T-cell (primary cell): ENCODE data around the gene MCRIP2. TPM values are rescaled to one million over a fixed set of nuclear protein-coding genes. Genes with fewer than 3 reads are reported as not detected.
"Not testable (repeated sequence)": the region's sequence is repeated elsewhere in the genome, so short reads cannot be mapped to it uniquely, and the experiment has no call there.

Experiments
- ATAC-seq, 4 experiments: fragments of 200-7000 bp in 3 of 4; fragments of 150-1000 bp in 1 of 4; cut with Tn5 transposase; replicated peaks in 1 of 4; 1 replicate in 3 of 4; 2 replicates in 1 of 4; pipeline ENCODE4 v1.10.0; 2021; ENCODE audit warnings: moderate library complexity in 3 of 4, mild to moderate bottlenecking in 2 of 4, moderate number of reproducible peaks in 1 of 4
- CTCF ChIA-PET, 2 donors: fragments of 300-600 bp; sonication (Branson Sonifier 250); formaldehyde crosslinking; loops; one replicate each; lab custom pipeline; 2022; ENCODE audit warnings: antibody characterized with exemption in 2 of 2; lab: Charles Lee
- POLR2A ChIA-PET, 2 donors: fragments of 300-600 bp; sonication (Branson Sonifier 250); formaldehyde crosslinking; loops; one replicate each; lab custom pipeline; 2022; ENCODE audit warnings: antibody characterized with exemption in 2 of 2; lab: Charles Lee
- DNase-seq, 35 experiments: peaks; one replicate each; pipeline versions ENCODE4 v3.0.0 to v3.0.0-alpha.2; 2013 to 2023
- H3K27ac ChIP-seq: one replicate; pipeline ENCODE4 v1.5.1; 2013; ENCODE audit warnings: low read length
- H3K27me3 ChIP-seq, 2 experiments: replicated peaks in 1 of 2; 1 replicate in 1 of 2; 2 replicates in 1 of 2; pipeline versions ENCODE4 v1.6.1 to v1.7.0; 2013; ENCODE audit warnings: low read length in 1 of 2, mixed read lengths in 1 of 2; ENCODE audit not compliant: control insufficient read depth in 2 of 2, insufficient read depth in 2 of 2; ENCODE audit errors: extremely low read depth in 1 of 2
- H3K36me3 ChIP-seq, 2 donors: 1 replicate in 1 of 2; 2 replicates in 1 of 2; pipeline versions ENCODE4 v1.6.1 to v1.7.0; 2013; ENCODE audit warnings: low read length in 1 of 2; ENCODE audit not compliant: control insufficient read depth in 2 of 2, insufficient read depth in 1 of 2; ENCODE audit errors: extremely low read depth in 1 of 2
- H3K4me1 ChIP-seq, 2 experiments: 1 replicate in 1 of 2; 2 replicates in 1 of 2; pipeline versions ENCODE4 v1.6.1 to v1.7.0; 2013; ENCODE audit warnings: low read length in 2 of 2, mixed read lengths in 1 of 2; ENCODE audit not compliant: insufficient read depth in 2 of 2, control insufficient read depth in 1 of 2; ENCODE audit errors: extremely low read depth in 1 of 2
- H3K4me3 ChIP-seq, 2 donors: 1 replicate in 1 of 2; 2 replicates in 1 of 2; pipeline versions ENCODE4 v1.5.1 to v1.7.0; 2013; ENCODE audit warnings: mild to moderate bottlenecking in 2 of 2, low read length in 1 of 2, moderate library complexity in 1 of 2; ENCODE audit not compliant: control insufficient read depth in 1 of 2; ENCODE audit errors: extremely low read depth in 1 of 2
- H3K9me3 ChIP-seq: 2 replicates; pipeline ENCODE4 v1.7.0; 2013
- H3K27ac Mint-ChIP-seq, 2 donors: one replicate each; pipeline ENCODE4 v1.8.0; 2020 to 2021; ENCODE audit warnings: mild to moderate bottlenecking in 2 of 2, mixed read lengths in 2 of 2
- H3K27me3 Mint-ChIP-seq, 2 donors: one replicate each; pipeline ENCODE4 v1.8.0; 2021 to 2022; ENCODE audit warnings: mixed read lengths in 2 of 2
- H3K36me3 Mint-ChIP-seq: one replicate; pipeline ENCODE4 v1.8.0; 2021; ENCODE audit warnings: mixed read lengths
- H3K4me1 Mint-ChIP-seq, 3 donors: one replicate each; pipeline ENCODE4 v1.8.0; 2020 to 2022; ENCODE audit warnings: mixed read lengths in 3 of 3, mild to moderate bottlenecking in 1 of 3
- H3K4me3 Mint-ChIP-seq, 3 donors: one replicate each; pipeline ENCODE4 v1.8.0; 2020 to 2022; ENCODE audit warnings: mild to moderate bottlenecking in 3 of 3, mixed read lengths in 3 of 3, moderate library complexity in 3 of 3
- H3K9me3 Mint-ChIP-seq, 3 donors: one replicate each; pipeline ENCODE4 v1.8.0; 2020 to 2022; ENCODE audit warnings: mixed read lengths in 3 of 3
- WGBS: methylation state at CpG from one replicate; pipeline ENCODE4 v1.1.5; 2013; ENCODE audit warnings: missing lambda C conversion rate; ENCODE audit not compliant: insufficient coverage; 5-methylcytosine and 5-hydroxymethylcytosine counted together
- total RNA-seq, 35 experiments: library from RNA in 6 of 35; stranded (reverse) in 6 of 35; fragments of 120-200 nt in 1 of 35; gene quantifications; one replicate each; pipeline versions ENCODE4 v1.2.1 to v1.2.4 and lab custom pipeline; 2013 to 2026

The MCRIP2 gene
- total RNA-seq, 5 donors from 2014 or later (not counting 1 experiment from before 2014, with no cell fraction given): 19.1 to 43.0 (median 40.0) TPM

- peaks cover 7% of the 10 kb centered on the region for H3K36me3 Mint-ChIP-seq
- ChIA-PET POLR2A (no interaction called here), CTCF (no interaction called here)
- DNase-seq (no peak), ATAC-seq (no peak)
- WGBS: 87% methylated on average over 8 of the region's 18 CpGs
- H3K9me3 Mint-ChIP-seq: no peaks in the 10 kb centered on the region
- no peak overlapping the region for H3K27ac Mint-ChIP-seq
- H3K4me3 Mint-ChIP-seq: no peak overlapping the region
- H3K27me3 ChIP-seq: no peaks in the 10 kb centered on the region
- H3K4me3 ChIP-seq: no peak overlapping the region
- H3K36me3 ChIP-seq: peaks cover 4 to 8% of the 10 kb centered on the region in 2 donors
- H3K4me1 Mint-ChIP-seq: peaks cover 36 to 45% (median 38%) of the 10 kb centered on the region in 3 donors
- no peaks in the 10 kb centered on the region for H3K9me3 ChIP-seq
- H3K27ac ChIP-seq: no peak overlapping the region
- H3K27me3 Mint-ChIP-seq: no peaks in the 10 kb centered on the region
- H3K4me1 ChIP-seq: peaks cover 3 to 26% of the 10 kb centered on the region in 2 experiments
Measured at GRCh38 chr16:595094-595528, 46.5 kb upstream of the MCRIP2 start.

- H3K36me3 ChIP-seq: peaks cover 4 to 8% of the 10 kb centered on the region in 2 donors
- Mint-ChIP-seq H3K36me3 (peaks cover 7% of the 10 kb centered on the region), H3K9me3 (no peaks in the 10 kb centered on the region), H3K27ac (no peak overlapping the region), H3K4me1 (peaks cover 30 to 39% (median 30%) of the 10 kb centered on the region in 3 donors), H3K27me3 (no peaks in the 10 kb centered on the region), H3K4me3 (no peak overlapping the region)
- ATAC-seq: no peak
- no peaks in the 10 kb centered on the region for H3K27me3 ChIP-seq
- ChIA-PET POLR2A (no interaction called here), CTCF (no interaction called here)
- peaks cover 0 to 18% of the 10 kb centered on the region in 2 experiments for H3K4me1 ChIP-seq
- H3K4me3 ChIP-seq: no peak overlapping the region
- DNase-seq: no peak
- no peaks in the 10 kb centered on the region for H3K9me3 ChIP-seq
- WGBS: 92% methylated on average over 34 of the region's 34 CpGs
- H3K27ac ChIP-seq: no peak overlapping the region
Measured at GRCh38 chr16:595942-596735, 45.5 kb upstream of the MCRIP2 start.

- Mint-ChIP-seq H3K4me1 (peaks cover 24 to 34% (median 29%) of the 10 kb centered on the region in 3 donors), H3K27me3 (no peaks in the 10 kb centered on the region), H3K4me3 (no peak overlapping the region), H3K9me3 (no peaks in the 10 kb centered on the region), H3K36me3 (peaks cover 7% of the 10 kb centered on the region), H3K27ac (peak overlapping the region in 1 of 2 donors; percentile 23)
- H3K4me1 ChIP-seq: peaks cover 0 to 15% of the 10 kb centered on the region in 2 experiments
- no peaks in the 10 kb centered on the region for H3K27me3 ChIP-seq
- H3K9me3 ChIP-seq: no peaks in the 10 kb centered on the region
- POLR2A ChIA-PET: no interaction called here
- no peak overlapping the region for H3K4me3 ChIP-seq
- WGBS: 95% methylated on average over 12 of the region's 12 CpGs
- H3K27ac ChIP-seq: no peak overlapping the region
- DNase-seq (no peak), ATAC-seq (no peak)
- H3K36me3 ChIP-seq: peaks cover 4 to 8% of the 10 kb centered on the region in 2 donors
- CTCF ChIA-PET: no interaction called here
Measured at GRCh38 chr16:596736-597060, 44.9 kb upstream of the MCRIP2 start.

GRCh38 chr16:597655-598054 is 44.0 kb upstream of the MCRIP2 start:
- H3K36me3 ChIP-seq, CTCF ChIA-PET, H3K9me3 ChIP-seq, H3K9me3 Mint-ChIP-seq, DNase-seq, H3K36me3 Mint-ChIP-seq, H3K27ac ChIP-seq, H3K4me3 Mint-ChIP-seq, H3K27ac Mint-ChIP-seq, H3K27me3 Mint-ChIP-seq, POLR2A ChIA-PET, H3K4me3 ChIP-seq, H3K4me1 ChIP-seq, H3K27me3 ChIP-seq, ATAC-seq: not testable (repeated sequence)
- 100% methylated on average over 2 of the region's 7 CpGs for WGBS
- H3K4me1 Mint-ChIP-seq: peaks cover 20 to 26% (median 21%) of the 10 kb centered on the region in 3 donors

GRCh38 chr16:598823-599739 is 42.5 kb upstream of the MCRIP2 start:
- no peak overlapping the region for H3K4me3 ChIP-seq
- DNase-seq: no peak
- H3K36me3 ChIP-seq: peaks cover 4 to 6% of the 10 kb centered on the region in 2 donors
- peaks cover 10% of the 10 kb centered on the region for H3K36me3 Mint-ChIP-seq
- 98% methylated on average over 36 of the region's 43 CpGs for WGBS
- ChIA-PET POLR2A (interaction anchor here in 1 of 2 donors (0.6 to 0.7 kb wide), 2 partner anchors 14 to 30 kb away, joined by 3 read pairs; no protein-coding TSS in a partner anchor), CTCF (no interaction called here)
- H3K4me3 Mint-ChIP-seq: no peak overlapping the region
- peaks cover 0 to 6% of the 10 kb centered on the region in 2 experiments for H3K4me1 ChIP-seq
- H3K9me3 ChIP-seq: no peaks in the 10 kb centered on the region
- no peak overlapping the region for H3K27ac ChIP-seq
- ATAC-seq: no peak
- no peaks in the 10 kb centered on the region for H3K27me3 Mint-ChIP-seq
- H3K4me1 Mint-ChIP-seq: peaks cover 20 to 21% (median 21%) of the 10 kb centered on the region in 3 donors
- H3K27me3 ChIP-seq: no peaks in the 10 kb centered on the region
- H3K9me3 Mint-ChIP-seq: no peaks in the 10 kb centered on the region
- no peak overlapping the region for H3K27ac Mint-ChIP-seq

GRCh38 chr16:600781-601180 is 40.8 kb upstream of the MCRIP2 start:
- ATAC-seq: no peak
- Mint-ChIP-seq H3K36me3 (peaks cover 17% of the 10 kb centered on the region), H3K4me3 (no peak overlapping the region), H3K27me3 (no peaks in the 10 kb centered on the region), H3K9me3 (no peaks in the 10 kb centered on the region), H3K27ac (no peak overlapping the region), H3K4me1 (peaks cover 12 to 27% (median 16%) of the 10 kb centered on the region in 3 donors)
- H3K4me1 ChIP-seq: peaks cover 0 to 3% of the 10 kb centered on the region in 2 experiments
- CTCF ChIA-PET: no interaction called here
- H3K36me3 ChIP-seq: peaks cover 4 to 6% of the 10 kb centered on the region in 2 donors
- H3K9me3 ChIP-seq: no peaks in the 10 kb centered on the region
- no peak overlapping the region for H3K27ac ChIP-seq
- H3K27me3 ChIP-seq: no peaks in the 10 kb centered on the region
- no peak for DNase-seq
- POLR2A ChIA-PET: no interaction called here
- WGBS: 92% methylated on average over 4 of the region's 7 CpGs
- no peak overlapping the region for H3K4me3 ChIP-seq
